ENCODE measurements around the gene ATCAY.
"Not testable (repeated sequence)": the region's sequence is repeated elsewhere in the genome, so short reads cannot be mapped to it uniquely, and the experiment has no call there.

Gene ATCAY

GRCh38 chr19:3857449-3858003, 23.0 kb upstream of the ATCAY start:
- DNase-seq, result no peak

- no peak for DNase-seq
These were observed 20.0 kb upstream of the ATCAY start for GRCh38 chr19:3860499-3860898.

- no peak for DNase-seq
These were observed 17.5 kb upstream of the ATCAY start for GRCh38 chr19:3862826-3863500.

GRCh38 chr19:3863648-3864047, 16.8 kb upstream of the ATCAY start:
- no peak for DNase-seq

- DNase-seq, result no peak
These were observed 13.4 kb upstream of the ATCAY start for GRCh38 chr19:3866910-3867638.

GRCh38 chr19:3867971-3868769, 12.3 kb upstream of the ATCAY start:
- no peak for DNase-seq

- no peak for DNase-seq
These were observed 11.6 kb upstream of the ATCAY start, which contains the start of gene ZFR2 for GRCh38 chr19:3868770-3869456. ZFR2 (minus strand) TSS chr19:3869038; CDS start chr19:3869017, 21 bp downstream.

- DNase-seq, result no peak
These were observed 7.3 kb upstream of the ATCAY start for GRCh38 chr19:3873151-3873550.

GRCh38 chr19:3874695-3875094, 5.8 kb upstream of the ATCAY start:
- not testable (repeated sequence) for DNase-seq

GRCh38 chr19:3879656-3880055, 829 bp upstream of the ATCAY start:
- DNase-seq, result no peak

- no peak for DNase-seq
These were observed 971 bp downstream of the ATCAY start for GRCh38 chr19:3881272-3882040.

- no peak for DNase-seq
These were observed 1.5 kb downstream of the ATCAY start for GRCh38 chr19:3882041-3882384.

- DNase-seq, result no peak
These were observed 10.1 kb downstream of the ATCAY start for GRCh38 chr19:3890591-3890990.

- no peak for DNase-seq
These were observed 13.2 kb downstream of the ATCAY start for GRCh38 chr19:3893509-3894179.

- DNase-seq, result not testable (repeated sequence)
These were observed 14.5 kb downstream of the ATCAY start for GRCh38 chr19:3894959-3895358.

GRCh38 chr19:3895788-3896187, 15.3 kb downstream of the ATCAY start:
- DNase-seq, result no peak

GRCh38 chr19:3897936-3898335, 17.5 kb downstream of the ATCAY start:
- no peak for DNase-seq

- DNase-seq, result no peak
These were observed 17.9 kb downstream of the ATCAY start for GRCh38 chr19:3898426-3898825.

- DNase-seq, result no peak
These were observed 19.2 kb downstream of the ATCAY start for GRCh38 chr19:3899531-3900294.

GRCh38 chr19:3902317-3902973, 22.0 kb downstream of the ATCAY start:
- no peak for DNase-seq
